Measurements from ENCODE around the gene NFATC3.

NFATC3 gene

DNA sequence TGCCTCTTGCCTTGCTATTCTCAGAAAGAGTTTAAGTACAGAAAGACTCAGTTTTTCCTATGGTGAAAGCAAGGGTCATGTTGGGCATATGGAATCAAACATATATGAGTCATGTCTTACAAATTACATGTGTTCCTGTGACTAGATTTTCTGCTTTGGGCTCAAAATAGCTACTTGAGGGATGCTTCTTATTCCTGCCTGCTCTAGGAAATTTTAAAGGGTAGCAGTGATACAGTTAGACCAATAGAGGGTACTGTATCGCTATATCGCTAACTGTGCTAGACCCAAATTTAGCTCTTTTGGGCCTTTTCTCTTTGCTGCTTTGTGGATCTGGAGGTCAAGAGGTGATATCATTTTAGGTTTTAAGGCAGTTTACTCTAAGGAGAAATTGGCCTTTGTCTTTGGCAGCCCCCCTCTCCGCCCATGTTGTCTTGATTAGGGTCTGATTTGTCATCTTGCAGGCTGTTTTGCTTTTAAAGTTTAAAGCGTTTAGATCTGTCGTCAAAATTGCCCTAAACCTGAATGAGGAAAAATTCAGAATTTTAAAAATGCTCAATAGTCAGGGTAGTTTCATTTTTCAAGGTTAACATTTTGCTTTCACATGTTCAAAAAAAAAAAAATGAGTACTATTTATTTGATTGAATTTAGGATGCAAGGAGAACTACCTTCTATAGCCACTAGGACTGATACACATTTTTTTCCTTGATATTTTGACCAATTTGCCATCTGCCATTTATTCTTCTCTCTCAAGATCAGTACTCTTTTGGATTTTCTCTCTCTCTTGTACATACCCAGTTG is 8.8 kb downstream of the NFATC3 start:
- TF ChIP-seq, protein P1, sequence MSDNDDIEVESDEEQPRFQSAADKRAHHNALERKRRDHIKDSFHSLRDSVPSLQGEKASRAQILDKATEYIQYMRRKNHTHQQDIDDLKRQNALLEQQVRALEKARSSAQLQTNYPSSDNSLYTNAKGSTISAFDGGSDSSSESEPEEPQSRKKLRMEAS (IDR thresholded peaks at IDR 0.05), result no peak
- peak; percentile 52 for TF ChIP-seq RAD21 (IDR thresholded peaks at IDR 0.05; ENCODE audit: low read depth)

DNA sequence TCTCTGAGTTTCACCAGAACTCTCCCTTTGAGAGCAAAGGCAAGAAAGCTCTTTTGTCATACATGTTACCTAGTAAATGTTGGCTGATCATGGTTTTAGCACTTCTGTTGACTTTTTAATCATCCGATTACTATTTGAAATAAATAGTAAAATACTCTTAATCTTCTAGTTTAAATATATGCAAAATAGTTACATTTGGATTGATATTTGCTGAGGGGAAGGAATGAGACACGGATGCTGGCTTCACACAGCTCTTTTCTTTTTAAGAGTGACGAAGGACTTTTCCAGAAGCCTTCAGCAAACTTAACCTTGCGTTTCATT is 9.4 kb downstream of the NFATC3 start:
- TF ChIP-seq, protein P2, sequence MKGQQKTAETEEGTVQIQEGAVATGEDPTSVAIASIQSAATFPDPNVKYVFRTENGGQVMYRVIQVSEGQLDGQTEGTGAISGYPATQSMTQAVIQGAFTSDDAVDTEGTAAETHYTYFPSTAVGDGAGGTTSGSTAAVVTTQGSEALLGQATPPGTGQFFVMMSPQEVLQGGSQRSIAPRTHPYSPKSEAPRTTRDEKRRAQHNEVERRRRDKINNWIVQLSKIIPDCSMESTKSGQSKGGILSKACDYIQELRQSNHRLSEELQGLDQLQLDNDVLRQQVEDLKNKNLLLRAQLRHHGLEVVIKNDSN (IDR thresholded peaks at IDR 0.05), result no peak
- no peak for TF ChIP-seq EP300 (IDR thresholded peaks at IDR 0.05; ENCODE audit: borderline replicate concordance)
- TF ChIP-seq TCF12 (IDR thresholded peaks at IDR 0.05; ENCODE audit: low read depth), result no peak
- no peak for TF ChIP-seq FOXM1 (IDR thresholded peaks at IDR 0.05; ENCODE audit: borderline replicate concordance, low read depth)
- TF ChIP-seq NFIC (IDR thresholded peaks at IDR 0.05), result no peak
- TF ChIP-seq EGR1 (IDR thresholded peaks at IDR 0.05), result no peak
- TF ChIP-seq, protein P1 (IDR thresholded peaks at IDR 0.05), result no peak
- no peak for TF ChIP-seq CEBPB (IDR thresholded peaks at IDR 0.05)
- no peak for TF ChIP-seq RAD21 (IDR thresholded peaks at IDR 0.05; ENCODE audit: low read depth)
- no peak for TF ChIP-seq TAF1 (IDR thresholded peaks at IDR 0.05; ENCODE audit: low read depth)
- no peak for TF ChIP-seq ZBTB7A (IDR thresholded peaks at IDR 0.05; ENCODE audit: low read depth)
- no peak for TF ChIP-seq TEAD4 (IDR thresholded peaks at IDR 0.05)
- TF ChIP-seq YY1 (IDR thresholded peaks at IDR 0.05; ENCODE audit: low read depth), result no peak
- no peak for TF ChIP-seq CREB1 (IDR thresholded peaks at IDR 0.05; ENCODE audit: low read depth)
- TF ChIP-seq, protein P3, sequence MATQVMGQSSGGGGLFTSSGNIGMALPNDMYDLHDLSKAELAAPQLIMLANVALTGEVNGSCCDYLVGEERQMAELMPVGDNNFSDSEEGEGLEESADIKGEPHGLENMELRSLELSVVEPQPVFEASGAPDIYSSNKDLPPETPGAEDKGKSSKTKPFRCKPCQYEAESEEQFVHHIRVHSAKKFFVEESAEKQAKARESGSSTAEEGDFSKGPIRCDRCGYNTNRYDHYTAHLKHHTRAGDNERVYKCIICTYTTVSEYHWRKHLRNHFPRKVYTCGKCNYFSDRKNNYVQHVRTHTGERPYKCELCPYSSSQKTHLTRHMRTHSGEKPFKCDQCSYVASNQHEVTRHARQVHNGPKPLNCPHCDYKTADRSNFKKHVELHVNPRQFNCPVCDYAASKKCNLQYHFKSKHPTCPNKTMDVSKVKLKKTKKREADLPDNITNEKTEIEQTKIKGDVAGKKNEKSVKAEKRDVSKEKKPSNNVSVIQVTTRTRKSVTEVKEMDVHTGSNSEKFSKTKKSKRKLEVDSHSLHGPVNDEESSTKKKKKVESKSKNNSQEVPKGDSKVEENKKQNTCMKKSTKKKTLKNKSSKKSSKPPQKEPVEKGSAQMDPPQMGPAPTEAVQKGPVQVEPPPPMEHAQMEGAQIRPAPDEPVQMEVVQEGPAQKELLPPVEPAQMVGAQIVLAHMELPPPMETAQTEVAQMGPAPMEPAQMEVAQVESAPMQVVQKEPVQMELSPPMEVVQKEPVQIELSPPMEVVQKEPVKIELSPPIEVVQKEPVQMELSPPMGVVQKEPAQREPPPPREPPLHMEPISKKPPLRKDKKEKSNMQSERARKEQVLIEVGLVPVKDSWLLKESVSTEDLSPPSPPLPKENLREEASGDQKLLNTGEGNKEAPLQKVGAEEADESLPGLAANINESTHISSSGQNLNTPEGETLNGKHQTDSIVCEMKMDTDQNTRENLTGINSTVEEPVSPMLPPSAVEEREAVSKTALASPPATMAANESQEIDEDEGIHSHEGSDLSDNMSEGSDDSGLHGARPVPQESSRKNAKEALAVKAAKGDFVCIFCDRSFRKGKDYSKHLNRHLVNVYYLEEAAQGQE (IDR thresholded peaks at IDR 0.05; ENCODE audit: low read depth), result no peak

DNA sequence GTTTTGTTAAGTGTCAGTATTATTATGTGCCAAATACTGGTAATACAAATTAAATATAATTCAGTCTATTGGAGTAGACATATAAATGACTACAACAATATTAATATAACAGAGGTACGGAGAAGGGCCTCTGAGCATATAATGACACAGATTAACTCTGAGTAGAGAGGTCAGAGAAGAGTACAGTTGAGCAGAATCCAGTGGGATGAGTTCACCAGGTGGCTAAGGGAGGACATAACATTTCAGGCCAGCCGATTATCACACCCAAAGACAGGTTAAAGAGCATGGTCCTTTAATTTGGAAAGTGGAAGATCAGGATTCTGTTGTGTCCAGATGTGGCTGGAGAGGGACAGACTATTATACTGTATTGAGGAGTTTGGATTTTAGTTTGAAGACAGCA is 11.3 kb downstream of the NFATC3 start:
- no peak for TF ChIP-seq NFIC (IDR thresholded peaks at IDR 0.05)

DNA sequence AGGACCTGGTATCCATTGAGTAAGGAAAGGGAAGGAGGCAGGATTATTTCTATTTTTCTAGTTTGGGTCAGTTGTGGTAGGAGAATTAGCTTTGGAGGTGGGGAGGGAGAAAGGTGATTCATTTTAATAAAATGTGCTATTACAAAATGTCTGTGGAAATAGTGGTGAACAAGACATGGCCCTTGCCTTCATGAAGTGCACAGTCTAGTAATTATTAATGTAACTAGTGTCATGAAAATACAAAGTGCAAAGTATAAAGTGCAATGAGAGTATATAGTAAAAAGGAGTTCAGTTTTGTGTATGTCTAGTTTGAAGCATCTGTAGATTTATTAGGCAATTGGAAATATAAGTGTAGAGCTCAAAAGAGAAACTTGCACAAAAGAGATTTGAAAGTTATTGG is 11.9 kb downstream of the NFATC3 start:
- TF ChIP-seq FOXM1 (IDR thresholded peaks at IDR 0.05; ENCODE audit: borderline replicate concordance, low read depth), result no peak
- TF ChIP-seq ZBTB7A (IDR thresholded peaks at IDR 0.05; ENCODE audit: low read depth), result no peak
- TF ChIP-seq TCF12 (IDR thresholded peaks at IDR 0.05; ENCODE audit: low read depth), result no peak
- no peak for TF ChIP-seq EGR1 (IDR thresholded peaks at IDR 0.05)
- no peak for TF ChIP-seq CEBPB (IDR thresholded peaks at IDR 0.05)
- no peak for TF ChIP-seq YY1 (IDR thresholded peaks at IDR 0.05; ENCODE audit: low read depth)
- TF ChIP-seq NFIC (IDR thresholded peaks at IDR 0.05), result no peak

DNA sequence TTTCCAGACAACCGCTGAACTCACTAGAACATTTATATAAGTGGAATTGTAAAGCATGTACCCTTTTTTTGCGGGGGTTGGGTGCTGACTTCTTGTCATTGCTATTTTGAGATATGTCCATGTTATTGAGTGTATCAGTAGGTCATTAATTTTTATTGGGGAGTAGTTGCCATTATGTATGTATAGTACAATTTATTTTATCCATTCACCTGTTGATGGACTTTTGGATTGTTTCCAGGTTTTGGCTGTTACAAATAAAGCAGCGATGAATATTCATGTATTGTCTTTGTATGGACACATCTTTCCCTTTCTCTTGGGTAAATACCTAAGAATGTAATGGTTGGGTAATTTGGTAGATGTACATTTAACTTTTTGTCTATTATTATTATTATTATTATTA is 12.7 kb downstream of the NFATC3 start:
- TF ChIP-seq ZBTB7A (IDR thresholded peaks at IDR 0.05; ENCODE audit: low read depth) (no peak), TEAD4 (IDR thresholded peaks at IDR 0.05) (no peak), CREB1 (IDR thresholded peaks at IDR 0.05; ENCODE audit: low read depth) (no peak)

DNA sequence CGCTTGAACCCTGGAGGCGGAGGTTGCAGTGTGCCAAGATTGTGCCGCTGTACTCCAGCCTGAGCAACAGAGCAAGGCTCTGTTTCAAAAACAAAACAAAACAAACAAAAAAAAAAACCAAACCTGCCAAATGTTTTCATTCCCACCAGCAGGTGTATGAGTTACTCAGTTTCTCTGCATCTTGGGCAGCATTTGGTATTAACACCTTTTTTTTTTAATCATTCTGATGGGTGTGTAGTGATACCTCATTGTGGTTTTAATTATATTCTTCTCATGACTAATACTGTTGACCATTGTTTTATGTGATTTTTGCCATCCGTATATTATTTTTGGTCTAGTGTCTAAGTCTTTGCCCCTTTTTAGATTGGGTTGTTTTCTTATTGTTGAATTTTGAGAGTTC is 15.3 kb downstream of the NFATC3 start:
- no peak for TF ChIP-seq TAF1 (IDR thresholded peaks at IDR 0.05; ENCODE audit: low read depth)
- TF ChIP-seq EGR1 (IDR thresholded peaks at IDR 0.05), result no peak
- TF ChIP-seq YY1 (IDR thresholded peaks at IDR 0.05; ENCODE audit: low read depth), result no peak
- TF ChIP-seq CEBPB (IDR thresholded peaks at IDR 0.05), result no peak
- TF ChIP-seq TCF12 (IDR thresholded peaks at IDR 0.05; ENCODE audit: low read depth), result no peak
- no peak for TF ChIP-seq CREB1 (IDR thresholded peaks at IDR 0.05; ENCODE audit: low read depth)
- no peak for TF ChIP-seq FOXM1 (IDR thresholded peaks at IDR 0.05; ENCODE audit: borderline replicate concordance, low read depth)
- no peak for TF ChIP-seq RAD21 (IDR thresholded peaks at IDR 0.05; ENCODE audit: low read depth)
- TF ChIP-seq ZBTB7A (IDR thresholded peaks at IDR 0.05; ENCODE audit: low read depth), result no peak
- TF ChIP-seq, protein P3 (IDR thresholded peaks at IDR 0.05; ENCODE audit: low read depth), result no peak
- no peak for TF ChIP-seq NFIC (IDR thresholded peaks at IDR 0.05)
- TF ChIP-seq, protein P2 (IDR thresholded peaks at IDR 0.05), result no peak
- TF ChIP-seq, protein P1 (IDR thresholded peaks at IDR 0.05), result no peak
- TF ChIP-seq TEAD4 (IDR thresholded peaks at IDR 0.05), result no peak
- TF ChIP-seq EP300 (IDR thresholded peaks at IDR 0.05; ENCODE audit: borderline replicate concordance), result no peak
